MM.1S (cell line): Measurements from ENCODE around the gene SLC19A2.

ENCODE experiments used
- DNase-seq: peaks from one replicate; pipeline ENCODE4 v3.0.0-alpha.2; 2015
- H2AFZ ChIP-seq: fragments of 300-600 bp; sonication (generic); 2 replicates; pipeline ENCODE4 v1.6.0; 2016; ENCODE audit warnings: antibody characterized with exemption, low read length
- H3F3A ChIP-seq: fragments of 300-600 bp; sonication (generic); 2 replicates; pipeline ENCODE4 v1.6.1; 2016; ENCODE audit warnings: mild to moderate bottlenecking, antibody characterized with exemption, low read length, moderate library complexity, mixed read lengths; ENCODE audit not compliant: insufficient read depth
- H3K27ac ChIP-seq: fragments of 300-600 bp; sonication (generic); 2 replicates; pipeline ENCODE4 v1.5.1; 2016; ENCODE audit warnings: mild to moderate bottlenecking, low read length
- H3K27me3 ChIP-seq: fragments of 300-600 bp; sonication (generic); replicated peaks from 2 replicates; pipeline ENCODE4 v1.6.0; 2016; ENCODE audit warnings: low read length; ENCODE audit not compliant: insufficient read depth
- H3K36me3 ChIP-seq: fragments of 300-600 bp; sonication (generic); replicated peaks from 2 replicates; pipeline ENCODE4 v1.6.1; 2016; ENCODE audit warnings: mild to moderate bottlenecking, low read length, mixed read lengths; ENCODE audit not compliant: insufficient read depth
- H3K4me1 ChIP-seq: fragments of 300-600 bp; sonication (generic); 2 replicates; pipeline ENCODE4 v1.6.1; 2016; ENCODE audit warnings: low read length, mixed read lengths
- H3K4me2 ChIP-seq: fragments of 300-600 bp; sonication (generic); 2 replicates; pipeline ENCODE4 v1.6.0; 2016; ENCODE audit warnings: low read depth, low read length
- H3K4me3 ChIP-seq: fragments of 300-600 bp; sonication (generic); 2 replicates; pipeline ENCODE4 v1.5.1; 2016; ENCODE audit warnings: low read length, mixed read lengths
- H3K79me2 ChIP-seq: fragments of 300-600 bp; sonication (generic); 2 replicates; pipeline ENCODE4 v1.6.1; 2016; ENCODE audit warnings: mixed run types, low read length, mixed read lengths
- H3K9ac ChIP-seq: fragments of 300-600 bp; sonication (generic); 2 replicates; pipeline ENCODE4 v1.6.1; 2016; ENCODE audit warnings: low read length, mixed read lengths
- H3K9me2 ChIP-seq: fragments of 300-600 bp; sonication (generic); replicated peaks from 2 replicates; pipeline ENCODE4 v1.6.1; 2016; ENCODE audit warnings: mild to moderate bottlenecking, low read length, mixed read lengths; ENCODE audit not compliant: insufficient read depth
- H3K9me3 ChIP-seq: fragments of 300-600 bp; sonication (generic); replicated peaks from 2 replicates; pipeline ENCODE4 v1.6.1; 2016; ENCODE audit warnings: mild to moderate bottlenecking, low read length, mixed read lengths; ENCODE audit not compliant: insufficient read depth
- H4K20me1 ChIP-seq: fragments of 300-600 bp; sonication (generic); 2 replicates; pipeline ENCODE4 v1.6.1; 2016; ENCODE audit warnings: mild to moderate bottlenecking, low read length, moderate library complexity, mixed read lengths; ENCODE audit not compliant: insufficient read depth
- EZH2 ChIP-seq: fragments of 300-600 bp; sonication (generic); optimal IDR thresholded peaks from 2 replicates; pipeline ENCODE3; 2017; ENCODE audit warnings: low read depth, mild to moderate bottlenecking, antibody characterized with exemption, low read length, mixed read lengths
- EZH2phosphoT487 ChIP-seq: fragments of 300-600 bp; sonication (generic); IDR thresholded peaks from 2 replicates; pipeline ENCODE4 v1.6.1; 2018; ENCODE audit warnings: antibody characterized with exemption, low read length
- TF ChIP-seq, protein P1 (sequence below): fragments of 300-600 bp; sonication (generic); IDR thresholded peaks from 2 replicates; pipeline ENCODE4 v1.5.1; 2016; ENCODE audit warnings: antibody characterized with exemption, low read length, mixed read lengths

The SLC19A2 gene

DNA sequence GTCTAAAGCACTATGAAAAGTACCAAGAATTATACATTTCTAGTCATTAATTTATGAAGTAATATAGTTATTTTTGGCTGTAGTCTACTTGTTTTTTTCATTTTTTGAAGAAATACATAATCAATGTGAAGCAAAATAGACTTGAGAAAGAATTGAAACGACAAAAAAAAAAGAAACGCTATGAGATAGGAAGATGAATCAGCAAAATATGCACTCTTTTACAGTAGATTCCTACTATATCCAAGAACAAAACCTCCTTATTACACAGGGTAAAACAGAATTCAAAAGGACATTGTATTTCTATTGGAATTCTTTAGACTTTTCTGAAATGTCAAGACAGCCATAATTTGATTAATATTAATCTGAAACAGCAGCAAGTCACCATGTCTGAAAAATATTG, 32.8 kb downstream of the SLC19A2 start:
- H4K20me1 ChIP-seq = no peaks in the 10 kb centered on the region
- H3K4me3 ChIP-seq = no peak overlapping the region
- no peak for DNase-seq
- H3K79me2 ChIP-seq = no peaks in the 10 kb centered on the region
- no peaks in the 10 kb centered on the region for H3K36me3 ChIP-seq
- no peak overlapping the region for H3K4me2 ChIP-seq
- H3K9me3 ChIP-seq = no peaks in the 10 kb centered on the region
- no peak overlapping the region for H3K27ac ChIP-seq
- no peaks in the 10 kb centered on the region for H3K4me1 ChIP-seq
- H3F3A ChIP-seq = no peaks in the 10 kb centered on the region
- no peaks in the 10 kb centered on the region for H3K9me2 ChIP-seq
- H3K9ac ChIP-seq = no peak overlapping the region
- no peak overlapping the region for H2AFZ ChIP-seq
- TF ChIP-seq, protein P1, sequence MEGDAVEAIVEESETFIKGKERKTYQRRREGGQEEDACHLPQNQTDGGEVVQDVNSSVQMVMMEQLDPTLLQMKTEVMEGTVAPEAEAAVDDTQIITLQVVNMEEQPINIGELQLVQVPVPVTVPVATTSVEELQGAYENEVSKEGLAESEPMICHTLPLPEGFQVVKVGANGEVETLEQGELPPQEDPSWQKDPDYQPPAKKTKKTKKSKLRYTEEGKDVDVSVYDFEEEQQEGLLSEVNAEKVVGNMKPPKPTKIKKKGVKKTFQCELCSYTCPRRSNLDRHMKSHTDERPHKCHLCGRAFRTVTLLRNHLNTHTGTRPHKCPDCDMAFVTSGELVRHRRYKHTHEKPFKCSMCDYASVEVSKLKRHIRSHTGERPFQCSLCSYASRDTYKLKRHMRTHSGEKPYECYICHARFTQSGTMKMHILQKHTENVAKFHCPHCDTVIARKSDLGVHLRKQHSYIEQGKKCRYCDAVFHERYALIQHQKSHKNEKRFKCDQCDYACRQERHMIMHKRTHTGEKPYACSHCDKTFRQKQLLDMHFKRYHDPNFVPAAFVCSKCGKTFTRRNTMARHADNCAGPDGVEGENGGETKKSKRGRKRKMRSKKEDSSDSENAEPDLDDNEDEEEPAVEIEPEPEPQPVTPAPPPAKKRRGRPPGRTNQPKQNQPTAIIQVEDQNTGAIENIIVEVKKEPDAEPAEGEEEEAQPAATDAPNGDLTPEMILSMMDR = no peak
- TF ChIP-seq EZH2 (no peak), EZH2phosphoT487 (no peak)
- no peaks in the 10 kb centered on the region for H3K27me3 ChIP-seq

DNA sequence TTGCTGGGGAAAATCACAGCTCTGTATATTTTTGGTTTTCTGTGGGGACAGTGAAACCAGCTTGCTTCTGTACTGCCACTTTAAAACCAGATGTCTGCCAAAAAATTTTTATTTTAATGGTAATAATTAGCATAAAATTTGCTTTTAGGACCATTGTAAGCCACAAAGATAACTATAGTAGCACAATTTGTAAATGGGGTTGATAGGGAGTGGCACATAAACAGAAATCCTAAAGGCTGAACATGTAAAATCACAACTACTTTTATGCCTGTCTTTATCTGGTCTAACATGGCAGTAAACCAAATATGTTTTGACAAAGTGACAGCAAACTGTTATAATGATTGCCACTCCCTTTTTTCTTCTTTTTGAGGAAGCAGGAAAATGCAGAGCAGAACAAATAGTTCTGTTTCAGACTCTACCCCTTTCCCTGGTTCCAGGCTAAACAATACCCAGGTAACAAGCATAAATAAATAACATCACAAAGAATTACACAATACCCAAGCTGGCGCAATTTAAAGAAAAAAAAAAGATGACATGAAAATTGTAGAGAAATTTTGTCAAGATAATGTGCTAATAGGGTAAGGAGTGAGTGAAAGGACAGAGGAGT, 34.4 kb downstream of the SLC19A2 start:
- no peak overlapping the region for H3K27ac ChIP-seq
- H3K36me3 ChIP-seq = no peaks in the 10 kb centered on the region
- no peaks in the 10 kb centered on the region for H3K27me3 ChIP-seq
- no peaks in the 10 kb centered on the region for H3K9me3 ChIP-seq
- no peak for TF ChIP-seq EZH2phosphoT487
- TF ChIP-seq EZH2 = no peak
- TF ChIP-seq, protein P1 = no peak
- DNase-seq = no peak
- no peaks in the 10 kb centered on the region for H3K4me1 ChIP-seq
- no peak overlapping the region for H2AFZ ChIP-seq
- no peak overlapping the region for H3K4me3 ChIP-seq
- no peak overlapping the region for H3K4me2 ChIP-seq
- no peaks in the 10 kb centered on the region for H3K9me2 ChIP-seq
- H3K79me2 ChIP-seq = no peaks in the 10 kb centered on the region
- no peaks in the 10 kb centered on the region for H3F3A ChIP-seq
- H4K20me1 ChIP-seq = no peaks in the 10 kb centered on the region
- no peak overlapping the region for H3K9ac ChIP-seq

DNA sequence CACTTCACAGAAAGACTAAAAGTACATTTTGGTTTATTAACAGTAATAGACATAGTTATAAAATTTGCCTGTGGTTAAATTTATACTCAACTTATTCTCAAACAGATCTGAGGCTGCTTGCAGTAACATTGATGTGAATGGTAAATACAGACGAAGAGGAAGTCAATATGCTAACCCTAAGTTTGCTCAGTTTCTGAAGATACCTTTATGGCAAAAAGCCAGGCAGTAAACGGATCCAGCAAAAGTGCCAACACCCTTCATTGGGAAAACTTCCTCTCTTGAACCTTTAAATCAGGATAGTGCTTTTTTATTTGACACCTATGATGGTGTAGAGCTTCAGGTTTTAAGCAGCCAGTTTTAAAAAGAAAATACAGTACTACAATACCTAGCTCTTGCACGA, 41.8 kb downstream of the SLC19A2 start:
- no peaks in the 10 kb centered on the region for H3K79me2 ChIP-seq
- no peaks in the 10 kb centered on the region for H3K36me3 ChIP-seq
- no peak overlapping the region for H3K27ac ChIP-seq
- H3K4me3 ChIP-seq = no peak overlapping the region
- H4K20me1 ChIP-seq = no peaks in the 10 kb centered on the region
- no peaks in the 10 kb centered on the region for H3K9me2 ChIP-seq
- no peak overlapping the region for H2AFZ ChIP-seq
- no peak for TF ChIP-seq EZH2
- no peak for TF ChIP-seq EZH2phosphoT487
- TF ChIP-seq, protein P1 = no peak
- H3F3A ChIP-seq = no peaks in the 10 kb centered on the region
- H3K4me1 ChIP-seq = no peaks in the 10 kb centered on the region
- H3K27me3 ChIP-seq = no peaks in the 10 kb centered on the region
- no peaks in the 10 kb centered on the region for H3K9me3 ChIP-seq
- DNase-seq = no peak
- no peak overlapping the region for H3K4me2 ChIP-seq
- no peak overlapping the region for H3K9ac ChIP-seq
